Stimulated activated CD4-positive, alpha-beta T cell treated with anti-CD3 and anti-CD28 coated beads, TNF-alpha, amount 100 ng/mL, for 48 hours (primary cell): Measurements from ENCODE around the gene BOLL.
A peak's percentile ranks its signal among the peaks of the same experiment; 100 is the strongest.
"Not testable (repeated sequence)": the region's sequence is repeated elsewhere in the genome, so short reads cannot be mapped to it uniquely, and the experiment has no call there.

ENCODE experiments used
- DNase-seq, 3 donors: peaks; one replicate each; pipeline ENCODE4 v3.0.0-alpha.2; 2020; ENCODE audit warnings: low read depth in 3 of 3

Gene BOLL

DNA sequence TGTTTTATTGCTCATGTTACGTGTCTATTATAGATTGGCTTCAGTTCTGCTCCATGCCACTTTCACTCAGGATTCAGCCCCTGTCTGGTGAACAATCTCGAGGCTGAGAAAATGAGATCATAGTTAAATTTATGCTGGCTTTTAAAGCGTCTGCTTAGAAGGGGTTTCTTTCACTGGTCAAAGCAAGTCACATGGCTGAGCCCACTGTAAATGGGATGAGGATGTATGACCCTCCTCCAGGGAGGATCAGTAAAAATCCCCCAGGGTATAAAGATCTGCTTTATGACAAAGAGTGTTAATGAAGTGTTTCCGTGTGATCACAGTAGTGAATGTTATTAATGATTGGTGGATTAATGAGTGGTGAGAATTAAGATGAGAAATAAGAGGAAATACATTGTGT, 13.1 kb upstream of the BOLL start:
- DNase-seq: no peak

DNA sequence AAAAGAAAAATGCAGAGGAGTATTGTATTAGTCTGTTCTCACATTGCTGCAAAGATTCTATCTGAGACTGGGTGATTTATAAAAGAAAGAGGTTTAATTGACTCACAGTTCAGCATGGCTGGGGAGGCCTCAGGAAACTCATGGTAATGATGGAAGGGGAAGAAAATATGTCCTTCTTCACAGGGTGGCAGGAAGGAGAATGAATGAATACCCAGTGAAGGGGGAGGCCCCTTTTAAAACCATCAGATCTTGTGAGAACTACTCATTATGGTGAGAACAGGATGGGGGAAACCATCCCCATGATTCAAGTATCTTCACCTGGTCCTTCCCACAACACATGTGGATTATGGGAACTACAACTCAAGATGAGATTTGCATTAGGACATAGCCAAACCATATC, 10.2 kb upstream of the BOLL start:
- DNase-seq: no peak

DNA sequence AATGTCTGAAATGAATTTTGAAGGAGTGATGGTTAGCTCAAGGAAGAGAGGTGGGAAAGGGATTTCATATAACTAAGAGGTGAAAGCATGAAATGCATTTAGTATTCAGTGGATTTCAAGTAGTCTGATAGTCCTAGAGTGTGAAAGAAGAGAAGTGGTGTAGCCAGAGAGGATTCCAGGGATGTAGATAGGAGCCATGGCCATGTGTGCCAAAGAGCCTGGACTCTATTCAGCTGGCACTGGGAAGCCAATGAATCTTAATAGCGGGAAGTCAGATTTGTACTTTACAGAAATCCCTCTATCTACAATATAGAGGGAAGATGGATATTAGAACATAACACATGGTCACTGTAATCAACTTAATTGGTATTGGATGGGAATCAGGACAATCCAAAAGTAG, 8.3 kb upstream of the BOLL start:
- DNase-seq: no peak

DNA sequence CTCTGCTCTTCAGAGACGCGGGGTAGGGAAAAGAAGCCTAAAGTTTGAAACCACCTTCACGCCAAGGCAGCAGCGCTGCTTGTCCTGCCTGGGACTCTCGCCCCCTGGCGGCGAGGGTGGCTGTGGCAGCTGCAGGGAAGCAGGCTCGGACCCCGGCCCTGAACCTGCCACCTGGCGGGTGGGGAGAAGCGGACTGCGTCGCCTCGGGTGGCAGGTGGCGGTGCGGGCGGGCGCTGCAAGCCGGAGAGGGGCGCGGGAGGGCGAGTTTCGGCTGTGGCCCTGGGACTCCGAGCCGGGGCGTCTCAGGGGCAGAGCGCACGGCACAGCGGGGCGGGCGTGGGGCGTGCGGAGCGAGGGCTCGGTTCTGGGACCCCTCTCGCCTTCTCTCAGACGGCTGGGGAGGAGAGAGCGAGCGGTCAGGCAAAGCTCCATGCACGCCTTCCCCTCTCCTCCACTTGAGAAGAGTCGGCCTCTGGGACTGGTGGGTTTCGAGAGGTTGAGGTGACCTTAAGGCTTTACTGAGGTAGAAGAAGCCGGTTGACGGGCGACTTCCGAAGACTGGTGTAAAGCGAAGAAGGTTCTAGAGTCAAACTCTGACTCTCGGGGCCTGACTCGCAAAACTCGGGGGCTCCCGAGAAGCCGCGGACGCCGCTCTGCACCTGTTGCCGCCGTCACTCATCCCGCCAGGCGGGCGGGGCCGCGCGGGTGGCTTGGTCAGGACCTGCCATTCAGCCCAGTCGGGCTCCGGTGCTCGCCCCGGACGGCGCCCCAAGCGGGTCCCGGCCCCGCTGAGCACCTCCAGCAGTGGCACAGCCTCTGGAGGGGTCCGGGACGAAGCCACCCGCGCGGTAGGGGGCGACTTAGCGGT, 1.1 kb upstream of the BOLL start:
- peak in 2 of 3 donors; percentile 49 to 69 for DNase-seq

DNA sequence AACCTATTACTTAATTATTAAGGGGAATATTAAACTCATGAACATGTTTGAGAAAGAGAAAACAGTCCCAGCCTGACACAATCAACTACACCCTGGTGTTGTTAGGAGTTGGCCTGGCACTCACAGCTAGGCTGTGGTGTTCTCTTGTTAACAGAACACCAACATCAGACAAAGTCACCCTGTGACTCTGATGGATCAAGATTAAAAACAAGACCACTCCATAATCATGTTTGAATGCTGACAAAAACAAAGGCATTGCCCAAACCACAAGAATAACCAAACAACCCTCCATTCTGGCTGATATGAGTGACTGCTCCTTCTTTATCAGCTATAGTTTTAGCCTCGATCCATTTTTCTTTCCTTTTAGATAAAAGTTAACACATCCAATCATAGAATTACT, 3.0 kb downstream of the BOLL start:
- DNase-seq: no peak

DNA sequence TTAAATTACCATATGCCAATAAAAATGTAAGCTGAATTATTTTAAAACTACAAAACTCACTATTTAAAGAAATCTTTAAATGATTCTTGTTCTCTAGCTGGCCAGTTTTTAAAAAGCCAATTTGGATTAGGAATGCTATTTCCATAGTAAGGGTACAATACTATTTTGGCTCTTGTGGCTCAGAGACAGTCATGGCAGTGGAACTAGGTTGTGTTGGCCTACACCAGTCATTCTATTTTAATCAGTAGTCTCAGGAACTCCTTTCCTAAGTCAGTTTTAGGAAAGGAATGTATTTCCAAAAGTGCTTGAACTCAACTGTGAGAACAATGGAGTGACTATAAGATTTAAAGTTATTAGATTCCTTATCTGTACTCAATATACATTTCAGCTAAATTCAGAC, 5.9 kb downstream of the BOLL start:
- DNase-seq: no peak

DNA sequence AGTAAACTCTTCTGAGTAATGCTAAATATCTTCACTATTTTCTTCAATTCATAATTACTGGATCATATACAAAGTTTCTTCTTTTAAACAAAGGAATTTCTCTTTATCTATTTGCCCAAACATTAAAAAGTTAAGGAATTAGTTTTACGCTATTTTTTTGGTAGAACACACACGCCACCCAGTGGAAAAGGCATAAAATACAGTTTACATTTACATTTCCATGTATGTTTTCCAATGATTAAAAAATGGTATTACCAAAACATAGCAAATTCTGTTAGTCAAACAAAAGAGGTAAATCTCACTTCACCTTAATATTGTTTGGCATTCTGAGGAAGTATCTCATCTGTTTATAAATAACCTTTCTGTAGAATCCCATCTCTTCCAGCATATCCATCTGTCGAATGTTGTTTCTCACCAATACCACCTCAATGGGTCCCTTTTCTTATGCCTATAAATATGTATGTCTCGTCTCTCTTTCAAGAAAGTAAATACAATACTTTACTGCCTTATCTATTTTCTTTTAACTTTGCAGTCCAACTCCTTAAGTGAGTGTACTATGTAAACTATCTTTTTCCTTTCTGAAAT, 7.2 kb downstream of the BOLL start:
- no peak for DNase-seq

DNA sequence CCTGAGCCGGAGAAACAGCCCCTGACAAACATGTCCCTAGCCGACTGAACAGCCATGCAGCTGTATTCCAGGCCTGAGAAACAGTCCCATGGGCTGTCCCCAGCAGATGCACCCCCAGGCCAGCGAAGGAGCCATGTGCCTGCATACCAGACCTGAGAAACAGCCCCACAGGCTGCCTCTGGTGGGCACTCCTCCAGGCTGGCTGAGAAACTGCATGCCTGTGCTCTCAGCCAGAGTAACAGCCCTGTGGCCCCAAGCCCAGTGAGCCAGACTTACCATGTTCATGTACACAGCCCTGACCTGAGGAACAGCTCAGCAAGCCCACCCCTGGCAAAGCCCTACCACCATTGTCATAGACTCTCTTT, 24.8 kb downstream of the BOLL start:
- DNase-seq: no peak

DNA sequence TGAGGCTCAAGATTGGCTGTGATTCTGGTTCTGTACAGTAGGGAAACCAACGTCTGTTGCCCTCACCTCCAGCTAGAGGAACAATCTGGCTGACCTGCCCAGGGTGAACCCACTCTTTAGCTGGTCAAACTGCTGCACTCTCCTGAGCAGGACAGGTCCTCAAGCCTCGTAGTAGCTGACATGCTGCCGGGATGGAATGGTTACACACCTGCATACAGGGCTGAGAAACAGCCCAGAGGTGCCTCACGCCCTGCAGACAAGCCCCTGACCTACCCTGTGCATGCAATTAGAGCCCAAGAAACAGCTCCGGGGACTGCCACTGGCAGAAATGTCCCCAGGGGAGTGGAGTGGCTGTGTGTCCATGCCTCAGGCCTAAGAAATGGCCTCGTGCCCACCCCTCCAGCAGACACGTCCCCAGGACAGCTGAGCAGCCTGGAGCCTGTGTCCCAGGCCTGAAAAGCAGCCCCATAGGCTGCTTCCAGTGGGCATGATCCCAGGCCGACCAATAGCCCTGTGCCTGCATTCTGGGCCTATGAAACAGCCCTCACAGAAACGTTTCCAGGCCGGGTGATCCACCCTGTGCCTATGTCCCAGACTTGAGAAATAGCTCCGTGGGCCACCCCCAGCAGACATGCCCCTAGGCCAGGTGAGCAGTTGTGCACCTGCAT, 25.4 kb downstream of the BOLL start:
- DNase-seq: no peak

DNA sequence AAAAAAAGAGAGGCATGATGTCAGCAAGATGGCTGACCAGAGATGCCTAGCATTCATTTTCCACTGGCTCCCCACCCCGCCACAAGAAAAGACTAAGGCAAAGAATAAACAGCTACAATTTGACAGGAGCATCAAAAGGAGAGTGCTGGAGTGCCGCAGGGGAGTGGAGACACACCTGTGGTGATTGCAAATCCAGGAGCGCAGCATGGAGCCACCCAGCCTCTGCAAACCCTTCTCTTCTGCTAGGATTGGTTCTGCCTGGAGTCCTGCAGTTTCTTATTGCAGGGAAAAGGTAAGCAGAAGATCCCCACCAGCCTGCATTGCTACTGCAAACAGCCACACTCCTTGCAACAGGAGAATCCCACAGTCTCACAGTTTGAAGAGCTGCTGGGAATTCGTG, 26.1 kb downstream of the BOLL start:
- no peak for DNase-seq

DNA sequence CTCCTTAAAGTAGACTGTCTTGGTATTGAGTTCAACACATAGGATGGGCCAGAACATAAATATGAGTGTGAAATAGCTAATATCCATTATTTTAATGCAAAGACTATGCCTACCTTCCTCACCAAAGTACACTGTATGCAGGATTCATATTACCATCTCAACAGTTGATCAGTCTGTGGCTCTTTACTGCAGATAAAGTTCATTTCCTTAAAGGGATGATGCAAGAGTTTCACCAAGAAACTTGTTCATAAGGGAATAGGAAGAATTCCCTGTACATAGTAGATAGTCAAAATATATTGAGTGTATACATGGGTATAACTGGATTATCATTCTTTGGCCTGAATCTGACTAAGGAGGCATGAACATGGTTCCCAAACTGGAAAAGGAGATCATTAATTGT, 44.9 kb downstream of the BOLL start:
- no peak for DNase-seq

DNA sequence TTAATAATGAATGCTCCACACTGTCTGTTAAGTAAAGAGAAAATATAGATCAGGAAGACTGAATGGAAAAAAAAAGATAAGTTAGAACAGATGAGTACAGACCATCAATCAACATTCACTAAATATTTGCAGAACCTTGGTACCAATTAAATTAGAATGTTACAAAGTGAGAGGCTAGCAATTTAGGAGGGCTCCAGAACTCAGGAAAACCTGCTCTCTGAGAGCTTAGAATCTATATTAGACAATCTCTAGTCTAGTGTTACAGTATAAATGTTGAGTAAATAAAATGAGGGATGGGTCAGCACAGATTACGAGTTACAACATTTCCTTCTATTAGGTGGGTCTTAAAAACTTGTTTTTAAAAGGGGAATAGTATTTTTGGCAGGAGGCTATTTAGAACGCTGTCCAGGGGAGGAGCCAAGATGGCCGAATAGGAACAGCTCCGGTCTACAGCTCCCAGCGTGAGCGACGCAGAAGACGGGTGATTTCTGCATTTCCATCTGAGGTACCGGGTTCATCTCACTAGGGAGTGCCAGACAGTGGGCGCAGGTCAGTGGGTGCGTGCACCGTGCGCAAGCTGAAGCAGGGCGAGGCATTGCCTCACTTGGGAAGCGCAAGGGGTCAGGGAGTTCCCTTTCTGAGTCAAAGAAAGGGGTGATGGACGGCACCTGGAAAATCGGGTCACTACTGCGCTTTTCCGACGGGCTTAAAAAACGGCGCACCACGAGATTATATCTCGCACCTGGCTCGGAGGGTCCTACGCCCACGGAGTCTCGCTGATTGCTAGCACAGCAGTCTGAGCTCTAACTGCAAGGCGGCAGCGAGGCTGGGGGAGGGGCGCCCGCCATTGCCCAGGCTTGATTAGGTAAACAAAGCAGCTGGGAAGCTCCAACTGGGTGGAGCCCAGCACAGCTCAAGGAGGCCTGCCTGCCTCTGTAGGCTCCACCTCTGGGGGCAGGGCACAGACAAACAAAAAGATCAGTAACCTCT, 56.3 kb downstream of the BOLL start:
- not testable (repeated sequence) for DNase-seq

DNA sequence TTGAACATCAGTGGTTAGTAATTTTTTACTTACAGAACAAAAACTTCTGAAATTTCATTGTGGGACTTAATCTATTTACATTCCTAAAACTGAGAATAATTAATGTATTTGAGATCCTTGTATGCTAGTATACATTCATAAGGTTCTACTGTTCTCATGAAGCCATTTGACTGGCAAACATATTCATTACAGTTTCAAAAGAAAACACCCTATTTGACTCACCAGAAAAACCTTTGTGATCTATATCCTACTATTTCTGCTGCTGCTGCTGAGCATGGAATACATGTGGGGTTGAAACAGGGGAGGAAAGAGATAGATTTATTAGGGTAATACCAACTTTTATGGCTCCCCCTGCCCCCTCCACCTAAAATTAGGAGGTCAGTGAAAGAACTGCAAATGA, 58.1 kb downstream of the BOLL start:
- DNase-seq: no peak

DNA sequence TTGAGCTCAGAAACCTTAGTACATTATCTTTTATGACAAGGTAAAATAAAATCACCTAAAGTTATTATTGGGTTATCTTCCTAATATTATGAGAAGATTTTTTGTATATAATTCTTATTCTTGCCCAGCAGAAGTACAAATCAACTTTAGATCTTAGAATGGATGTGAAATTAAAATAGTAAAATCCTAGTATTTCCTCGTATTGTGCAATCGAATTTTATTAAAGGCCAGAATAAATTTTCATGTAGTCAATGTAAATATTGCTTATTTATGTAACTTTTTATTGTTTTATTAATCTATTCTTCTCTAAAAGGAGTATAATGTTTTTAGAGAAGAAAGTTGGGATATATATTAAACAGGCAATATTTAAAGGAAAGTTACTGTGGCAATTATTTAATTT, 67.3 kb downstream of the BOLL start:
- no peak for DNase-seq

DNA sequence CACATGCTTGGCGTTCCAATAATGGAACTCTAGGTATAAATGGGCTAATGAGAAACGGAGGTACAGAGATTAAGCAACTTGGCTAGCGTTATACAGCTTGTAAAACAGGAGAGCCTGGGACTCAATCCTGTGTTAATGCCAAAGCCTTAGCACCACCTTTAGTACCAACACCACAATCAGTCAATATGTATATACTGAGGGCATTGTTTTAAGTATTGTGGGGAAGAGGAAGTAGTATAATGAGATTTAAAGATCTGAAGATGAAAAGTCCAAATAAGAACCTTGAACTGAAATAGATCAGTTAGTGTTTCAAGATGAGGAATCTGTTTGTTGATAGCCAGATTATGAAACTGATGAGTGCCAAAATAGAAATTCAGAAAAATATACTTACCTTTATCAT, 71.8 kb downstream of the BOLL start:
- DNase-seq: no peak

DNA sequence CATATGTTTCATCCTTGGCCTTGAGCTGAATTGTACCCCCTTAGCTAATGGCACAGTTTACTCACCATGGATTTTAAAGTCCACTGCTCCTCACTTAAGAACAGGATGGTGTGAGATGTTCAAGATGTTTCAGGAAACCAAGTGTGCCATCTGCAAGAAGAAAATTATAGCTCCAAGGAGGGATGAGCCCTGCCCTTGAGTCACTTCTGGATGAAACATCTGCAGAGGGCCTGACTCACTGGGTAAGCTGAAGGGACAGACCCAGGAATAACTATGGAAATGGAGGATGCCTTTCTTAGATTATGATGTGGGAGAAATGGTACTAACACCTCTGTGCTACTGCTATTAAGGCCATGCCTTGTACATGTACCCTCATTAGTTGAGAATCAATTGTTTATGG, 73.5 kb downstream of the BOLL start:
- no peak for DNase-seq

DNA sequence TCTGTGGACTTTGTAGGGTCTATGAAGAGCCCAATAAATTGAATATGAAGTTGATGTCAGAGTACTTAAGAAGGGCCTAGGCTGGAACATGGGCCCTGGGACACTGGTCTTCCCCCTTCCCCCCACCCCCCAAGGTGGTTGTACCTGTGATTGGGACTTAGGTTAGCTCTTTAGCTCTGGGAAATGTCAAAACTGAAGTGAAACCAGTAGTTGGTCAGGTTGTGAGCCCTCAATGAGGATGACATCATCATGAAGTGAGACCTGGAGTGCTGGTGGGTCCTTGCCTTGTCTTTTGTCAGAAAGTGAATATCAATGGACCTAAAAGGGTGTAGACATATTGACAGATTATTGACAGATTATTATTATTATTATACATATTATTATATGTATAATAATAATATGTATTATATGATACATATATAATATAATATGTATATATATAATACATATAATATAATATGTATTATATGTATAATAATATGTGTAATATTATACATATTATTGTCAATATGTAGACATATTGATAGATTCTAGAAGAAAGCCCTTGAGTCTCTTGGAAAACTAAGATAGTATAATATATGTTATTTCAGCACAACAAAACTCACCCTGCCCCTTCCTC, 74.6 kb downstream of the BOLL start:
- DNase-seq: no peak

DNA sequence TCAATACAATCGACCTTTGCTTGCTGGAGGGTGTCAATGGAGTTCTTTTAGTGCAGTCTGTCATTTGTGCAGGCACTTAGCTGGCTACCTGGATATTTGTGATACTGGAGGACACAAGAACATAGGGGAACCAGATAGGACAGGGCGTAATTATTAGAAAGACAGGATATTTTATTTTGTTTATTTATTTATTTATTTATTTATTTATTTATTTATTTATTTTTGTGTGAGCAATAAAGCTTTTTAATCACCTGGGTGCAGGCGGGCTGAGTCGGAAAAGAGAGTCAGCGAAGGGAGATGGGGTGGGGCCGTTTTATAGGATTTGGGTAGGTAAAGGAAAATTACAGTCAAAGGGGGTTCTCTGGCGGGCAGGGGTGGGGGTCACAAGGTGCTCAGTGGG, 76.0 kb downstream of the BOLL start:
- DNase-seq: not testable (repeated sequence)

DNA sequence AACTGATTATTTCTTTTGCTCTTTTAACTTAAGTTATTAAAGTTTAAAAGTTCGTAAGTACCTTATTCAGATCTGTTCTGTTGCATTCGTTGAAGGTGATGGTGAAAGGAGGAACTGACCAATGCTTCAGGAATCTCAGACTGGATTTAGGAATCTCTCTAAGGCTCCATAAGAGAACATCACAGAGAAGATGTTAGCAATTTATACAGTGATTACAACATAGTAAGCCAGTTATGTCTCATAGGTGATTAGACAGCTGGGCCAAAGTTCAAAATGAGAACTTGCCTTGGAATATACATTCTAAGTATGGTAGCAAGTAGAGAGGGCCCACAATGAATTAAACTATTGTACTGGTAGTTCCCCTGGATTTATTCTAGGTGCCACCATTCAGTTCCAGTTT, 76.8 kb downstream of the BOLL start:
- DNase-seq: no peak

DNA sequence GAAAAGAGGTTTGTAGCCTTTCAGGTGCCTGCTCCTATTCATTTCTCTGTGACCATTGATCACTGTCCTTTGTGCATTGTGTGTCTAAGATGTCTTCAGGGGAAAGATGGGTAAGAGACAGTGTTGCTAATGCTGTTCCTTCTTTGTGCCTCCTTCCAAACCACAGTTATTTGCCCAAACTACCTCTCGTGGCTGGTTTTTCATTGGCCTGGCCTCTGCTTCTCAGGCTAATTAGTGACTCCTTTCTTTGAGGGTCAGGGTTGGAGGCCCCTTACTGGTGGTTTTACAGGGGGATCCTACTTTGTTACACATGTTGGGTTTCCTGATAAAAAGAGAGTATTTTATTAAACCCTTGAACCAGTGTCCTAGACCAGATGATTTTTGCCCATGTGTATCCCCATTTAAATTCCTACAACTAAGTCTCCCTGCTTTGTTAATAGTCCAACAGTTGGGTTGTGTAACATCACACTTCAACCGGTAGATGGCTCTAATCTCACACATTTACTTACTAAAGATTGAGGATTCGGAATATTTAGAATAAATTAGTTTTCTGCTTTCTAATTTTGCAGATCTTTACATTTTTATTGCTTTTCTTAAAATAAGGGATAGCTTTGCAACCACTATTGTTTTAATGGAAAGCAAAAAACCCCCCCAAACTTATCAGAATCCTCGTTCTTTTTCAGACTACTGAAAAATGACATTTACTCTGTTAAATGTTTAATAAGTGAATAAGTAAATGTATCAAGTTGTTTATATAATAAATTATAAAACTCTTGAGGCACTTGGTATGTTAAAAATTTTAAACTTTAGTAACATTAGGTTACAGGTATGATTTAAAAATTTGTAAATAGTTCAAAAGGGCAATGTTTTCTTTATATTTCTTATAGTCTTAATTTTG, 77.6 kb downstream of the BOLL start:
- no peak for DNase-seq

DNA sequence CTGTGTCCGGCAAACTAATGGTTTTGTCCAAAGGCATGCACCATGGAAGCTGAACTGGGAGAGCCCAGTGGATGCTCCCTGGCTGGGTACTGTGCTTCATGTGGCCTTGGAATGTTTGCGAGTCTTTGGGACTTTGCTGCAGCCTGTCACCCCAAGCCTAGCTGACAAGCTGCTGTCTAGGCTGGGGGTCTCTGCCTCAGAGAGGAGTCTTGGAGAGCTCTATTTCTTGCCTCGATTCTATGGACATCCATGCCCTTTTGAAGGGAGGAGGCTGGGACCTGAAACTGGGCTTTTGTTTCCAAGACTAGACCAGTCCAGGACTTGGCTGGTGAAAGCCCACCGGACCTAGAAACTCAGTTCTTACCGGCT, 78.3 kb downstream of the BOLL start:
- no peak for DNase-seq
